IMR-90 (cell line): ENCODE data around the gene PRSS50.

Source experiments
- CTCF ChIP-seq: conservative IDR thresholded peaks from 2 replicates; pipeline ENCODE4 v1.5.1; 2012; ENCODE audit warnings: mild to moderate bottlenecking, low read depth, low read length, improper control_type of control experiment
- MXI1 ChIP-seq: IDR thresholded peaks from 2 replicates; pipeline ENCODE4 v1.6.1; 2012; ENCODE audit warnings: low read depth, mild to moderate bottlenecking, low read length, moderate library complexity, borderline replicate concordance
- RFX5 ChIP-seq: IDR thresholded peaks from 2 replicates; pipeline ENCODE4 v1.8.0; 2012; ENCODE audit warnings: low read depth, mild to moderate bottlenecking, low read length, moderate library complexity

- no peak for TF ChIP-seq MXI1
- TF ChIP-seq CTCF = 0 out of 2 replicates have a peak, but pooled peaks have one; percentile 6
- TF ChIP-seq RFX5 = no peak
These were observed 54.0 kb downstream of the PRSS50 start for GRCh38 chr3:46663591-46664135.
